K562 (cell line): Measurements from ENCODE around the gene GOLIM4. TPM values are rescaled to one million over a fixed set of nuclear protein-coding genes. Genes with fewer than 3 reads are reported as not detected.

Source experiments
- BRF1 ChIP-seq: IDR thresholded peaks from 3 replicates; pipeline ENCODE4 v1.6.1; 2011; ENCODE audit warnings: borderline replicate concordance, mild to moderate bottlenecking; ENCODE audit not compliant: insufficient read length; ENCODE audit errors: extremely low read depth
- CHD1 ChIP-seq: fragments of 200-600 bp; sonication (generic); IDR thresholded peaks from one replicate; pipeline ENCODE4 v1.6.1; 2012; ENCODE audit warnings: mild to moderate bottlenecking, moderate library complexity, low read length, inconsistent platforms
- ESRRB ChIP-seq: fragments of 250-450 bp; sonication (Bioruptor Pico); IDR thresholded peaks from 2 replicates; pipeline ENCODE4 v1.5.0; 2020; ENCODE audit warnings: mild to moderate bottlenecking, moderate library complexity, borderline replicate concordance
- ETS2 ChIP-seq: IDR thresholded peaks from 2 replicates; pipeline ENCODE4 v1.6.1; 2016; ENCODE audit warnings: borderline replicate concordance, missing genetic modification characterization, mild to moderate bottlenecking, moderate library complexity, missing compliant biosample characterization; ENCODE audit not compliant: poor library complexity, severe bottlenecking
- GTF3C2 ChIP-seq: IDR thresholded peaks from 3 replicates; pipeline ENCODE4 v1.6.1; 2011; ENCODE audit warnings: borderline replicate concordance, mild to moderate bottlenecking, moderate library complexity; ENCODE audit not compliant: insufficient read length; ENCODE audit errors: extremely low read depth
- HEY1 ChIP-seq: fragments of 250-450 bp; sonication (Bioruptor Pico); IDR thresholded peaks from 2 replicates; pipeline ENCODE4 v1.5.0; 2020; ENCODE audit warnings: mild to moderate bottlenecking, moderate library complexity, borderline replicate concordance
- HOXB6 ChIP-seq: fragments of 250-450 bp; sonication (Bioruptor Pico); IDR thresholded peaks from 2 replicates; pipeline ENCODE4 v1.5.1; 2022; ENCODE audit warnings: mild to moderate bottlenecking, borderline replicate concordance
- ILF3 ChIP-seq: fragments of 450-650 bp; IDR thresholded peaks from 2 replicates; pipeline ENCODE4 v1.6.1; 2018; ENCODE audit warnings: antibody characterized with exemption, mild to moderate bottlenecking, moderate library complexity, borderline replicate concordance
- LCOR ChIP-seq: sonication (generic); formaldehyde crosslinking; IDR thresholded peaks from 2 replicates; pipeline ENCODE4 v1.8.0; 2022; ENCODE audit warnings: mild to moderate bottlenecking, missing genetic modification reagents
- MYNN ChIP-seq, 2 experiments: sonication (generic); formaldehyde crosslinking in 1 of 2; IDR thresholded peaks; 2 replicates each; pipeline versions ENCODE4 v1.5.0 to v1.6.1; 2016 to 2020; ENCODE audit warnings: antibody characterized with exemption in 1 of 2, missing genetic modification reagents in 1 of 2
- SNRNP70 ChIP-seq: fragments of 200-400 bp; formaldehyde crosslinking; optimal IDR thresholded peaks from 2 replicates; pipeline ENCODE3; 2017; ENCODE audit warnings: low read depth, low read length
- ZC3H8 ChIP-seq: fragments of 450-650 bp; IDR thresholded peaks from 2 replicates; pipeline ENCODE4 v1.6.1; 2017
- ZNF232 ChIP-seq: sonication (generic); formaldehyde crosslinking; IDR thresholded peaks from 2 replicates; pipeline ENCODE4 v1.8.0; 2022; ENCODE audit warnings: mild to moderate bottlenecking, missing genetic modification reagents
- ZNF655 ChIP-seq: fragments of 250-450 bp; sonication (Bioruptor Pico); IDR thresholded peaks from 2 replicates; pipeline ENCODE4 v1.5.0; 2021
- ZSCAN32 ChIP-seq: fragments of 450-650 bp; formaldehyde crosslinking; IDR thresholded peaks from 2 replicates; pipeline ENCODE4 v1.4.0; 2020; ENCODE audit warnings: mild to moderate bottlenecking, moderate library complexity
- polyA plus RNA-seq, 8 experiments: library from polyadenylated mRNA; depleted of rRNA in 4 of 8; stranded (reverse) in 5 of 8; unstranded in 3 of 8; fragments of >200 nt; fragmentation: Nextera tagmentation in 2 of 8; fragmentation: Illumina TruSeq in 1 of 8; extraction: Ambion mirVana in 2 of 8; extraction: Trizol in 1 of 8; gene quantifications; 2 replicates each; pipeline versions ENCODE4 v1.2.1 to v1.2.3, GENCODE V29; 2011 to 2014; ENCODE audit warnings: inconsistent platforms in 1 of 8, missing spikeins in 1 of 8
- total RNA-seq, 7 experiments: library from RNA; depleted of rRNA in 6 of 7; stranded (reverse); fragments of >200 nt in 6 of 7; fragmentation: Illumina TruSeq in 2 of 7; extraction: Trizol in 2 of 7; gene quantifications; 2 replicates each; pipeline versions ENCODE4 v1.2.1 to v1.2.3, GENCODE V29; 2011 to 2021; ENCODE audit warnings: low replicate concordance in 1 of 7
- TF ChIP-seq, protein P1 (sequence below): fragments of 250-450 bp; sonication (Bioruptor Pico); IDR thresholded peaks from 2 replicates; pipeline ENCODE4 v1.5.0; 2021; ENCODE audit warnings: mild to moderate bottlenecking, borderline replicate concordance
- TF ChIP-seq, protein P2 (sequence below): fragments of 250-450 bp; sonication (Bioruptor Pico); IDR thresholded peaks from 2 replicates; pipeline ENCODE4 v1.8.0; 2021; ENCODE audit warnings: mild to moderate bottlenecking, moderate library complexity
- TF ChIP-seq, protein P3 (sequence below): fragments of 200-400 bp; formaldehyde crosslinking; IDR thresholded peaks from 2 replicates; pipeline ENCODE4 v1.6.1; 2017; ENCODE audit warnings: mild to moderate bottlenecking, low read depth, low read length, moderate library complexity

GOLIM4 gene
- total and polyA plus RNA-seq, 9 of the 15 experiments (the other 6 are each of a cell fraction or from before 2014, with no cell fraction given) = 9.3 to 39.4 (median 31.0) TPM

DNA sequence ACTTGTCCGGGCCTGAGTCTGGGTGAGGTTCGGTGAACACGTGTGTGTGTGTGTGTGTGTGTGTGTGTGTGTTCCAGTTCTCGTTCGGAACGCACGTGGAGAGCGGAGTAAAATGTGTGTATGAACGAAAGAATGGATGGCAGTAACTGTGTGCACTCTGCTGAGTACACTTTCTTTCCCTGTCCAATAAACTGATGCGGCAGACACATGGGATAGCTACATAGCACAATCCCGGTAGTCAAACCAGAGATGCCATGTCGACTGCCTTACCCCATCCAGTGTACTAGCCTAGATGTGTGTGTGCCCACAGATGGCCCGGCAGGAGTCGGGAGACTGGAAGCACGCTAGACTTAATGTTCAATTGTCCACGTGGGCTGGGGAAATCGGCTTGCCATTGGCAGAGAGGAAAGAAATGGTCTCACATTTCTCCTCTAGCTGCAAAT lies 507 bp upstream of the GOLIM4 start (continued):
- TF ChIP-seq, protein P1, sequence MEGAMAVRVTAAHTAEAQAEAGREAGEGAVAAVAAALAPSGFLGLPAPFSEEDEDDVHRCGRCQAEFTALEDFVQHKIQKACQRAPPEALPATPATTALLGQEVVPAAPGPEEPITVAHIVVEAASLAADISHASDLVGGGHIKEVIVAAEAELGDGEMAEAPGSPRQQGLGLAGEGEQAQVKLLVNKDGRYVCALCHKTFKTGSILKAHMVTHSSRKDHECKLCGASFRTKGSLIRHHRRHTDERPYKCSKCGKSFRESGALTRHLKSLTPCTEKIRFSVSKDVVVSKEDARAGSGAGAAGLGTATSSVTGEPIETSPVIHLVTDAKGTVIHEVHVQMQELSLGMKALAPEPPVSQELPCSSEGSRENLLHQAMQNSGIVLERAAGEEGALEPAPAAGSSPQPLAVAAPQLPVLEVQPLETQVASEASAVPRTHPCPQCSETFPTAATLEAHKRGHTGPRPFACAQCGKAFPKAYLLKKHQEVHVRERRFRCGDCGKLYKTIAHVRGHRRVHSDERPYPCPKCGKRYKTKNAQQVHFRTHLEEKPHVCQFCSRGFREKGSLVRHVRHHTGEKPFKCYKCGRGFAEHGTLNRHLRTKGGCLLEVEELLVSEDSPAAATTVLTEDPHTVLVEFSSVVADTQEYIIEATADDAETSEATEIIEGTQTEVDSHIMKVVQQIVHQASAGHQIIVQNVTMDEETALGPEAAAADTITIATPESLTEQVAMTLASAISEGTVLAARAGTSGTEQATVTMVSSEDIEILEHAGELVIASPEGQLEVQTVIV = no peak
- TF ChIP-seq ESRRB (CRISPR knock-in tag) (no peak), CHD1 (no peak), BRF1 (no peak), SNRNP70 (no peak), GTF3C2 (no peak), ZNF232 (CRISPR knock-in tag) (no peak), HEY1 (no peak), ILF3 (no peak), ETS2 (tag) (no peak), MYNN (IDR thresholded peaks at IDR 0.05) (no peak), MYNN (CRISPR knock-in tag; IDR thresholded peaks at IDR 0.05) (no peak), ZC3H8 (no peak), ZSCAN32 (CRISPR knock-in tag) (no peak), ZNF655 (CRISPR knock-in tag) (no peak), HOXB6 (CRISPR knock-in tag) (no peak), LCOR (CRISPR knock-in tag) (no peak)
- TF ChIP-seq, protein P2, sequence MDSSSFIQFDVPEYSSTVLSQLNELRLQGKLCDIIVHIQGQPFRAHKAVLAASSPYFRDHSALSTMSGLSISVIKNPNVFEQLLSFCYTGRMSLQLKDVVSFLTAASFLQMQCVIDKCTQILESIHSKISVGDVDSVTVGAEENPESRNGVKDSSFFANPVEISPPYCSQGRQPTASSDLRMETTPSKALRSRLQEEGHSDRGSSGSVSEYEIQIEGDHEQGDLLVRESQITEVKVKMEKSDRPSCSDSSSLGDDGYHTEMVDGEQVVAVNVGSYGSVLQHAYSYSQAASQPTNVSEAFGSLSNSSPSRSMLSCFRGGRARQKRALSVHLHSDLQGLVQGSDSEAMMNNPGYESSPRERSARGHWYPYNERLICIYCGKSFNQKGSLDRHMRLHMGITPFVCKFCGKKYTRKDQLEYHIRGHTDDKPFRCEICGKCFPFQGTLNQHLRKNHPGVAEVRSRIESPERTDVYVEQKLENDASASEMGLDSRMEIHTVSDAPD (CRISPR knock-in tag) = no peak
- TF ChIP-seq, protein P3, sequence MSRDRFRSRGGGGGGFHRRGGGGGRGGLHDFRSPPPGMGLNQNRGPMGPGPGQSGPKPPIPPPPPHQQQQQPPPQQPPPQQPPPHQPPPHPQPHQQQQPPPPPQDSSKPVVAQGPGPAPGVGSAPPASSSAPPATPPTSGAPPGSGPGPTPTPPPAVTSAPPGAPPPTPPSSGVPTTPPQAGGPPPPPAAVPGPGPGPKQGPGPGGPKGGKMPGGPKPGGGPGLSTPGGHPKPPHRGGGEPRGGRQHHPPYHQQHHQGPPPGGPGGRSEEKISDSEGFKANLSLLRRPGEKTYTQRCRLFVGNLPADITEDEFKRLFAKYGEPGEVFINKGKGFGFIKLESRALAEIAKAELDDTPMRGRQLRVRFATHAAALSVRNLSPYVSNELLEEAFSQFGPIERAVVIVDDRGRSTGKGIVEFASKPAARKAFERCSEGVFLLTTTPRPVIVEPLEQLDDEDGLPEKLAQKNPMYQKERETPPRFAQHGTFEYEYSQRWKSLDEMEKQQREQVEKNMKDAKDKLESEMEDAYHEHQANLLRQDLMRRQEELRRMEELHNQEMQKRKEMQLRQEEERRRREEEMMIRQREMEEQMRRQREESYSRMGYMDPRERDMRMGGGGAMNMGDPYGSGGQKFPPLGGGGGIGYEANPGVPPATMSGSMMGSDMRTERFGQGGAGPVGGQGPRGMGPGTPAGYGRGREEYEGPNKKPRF = no peak
